H54 (cell line): ENCODE data around the gene NUDT7.

Experiments used
- DNase-seq: peaks from one replicate; pipeline ENCODE4 v3.0.0; 2011; ENCODE audit warnings: low spot score, mixed read lengths; ENCODE audit not compliant: insufficient read length
- FAIRE-seq: peaks from 3 replicates; lab custom pipeline; 2011; peaks lifted over from hg19 to GRCh38; lab: Jason Lieb, UNC
- POLR2A ChIP-seq: IDR thresholded peaks from 2 replicates; pipeline ENCODE4 v1.6.1; 2011; ENCODE audit warnings: low read depth, mild to moderate bottlenecking, low read length

NUDT7 gene

GRCh38 chr16:77777745-77778144 is 55.4 kb downstream of the NUDT7 start:
- TF ChIP-seq POLR2A: no peak
- FAIRE-seq (no peak), DNase-seq (no peak)

DNA sequence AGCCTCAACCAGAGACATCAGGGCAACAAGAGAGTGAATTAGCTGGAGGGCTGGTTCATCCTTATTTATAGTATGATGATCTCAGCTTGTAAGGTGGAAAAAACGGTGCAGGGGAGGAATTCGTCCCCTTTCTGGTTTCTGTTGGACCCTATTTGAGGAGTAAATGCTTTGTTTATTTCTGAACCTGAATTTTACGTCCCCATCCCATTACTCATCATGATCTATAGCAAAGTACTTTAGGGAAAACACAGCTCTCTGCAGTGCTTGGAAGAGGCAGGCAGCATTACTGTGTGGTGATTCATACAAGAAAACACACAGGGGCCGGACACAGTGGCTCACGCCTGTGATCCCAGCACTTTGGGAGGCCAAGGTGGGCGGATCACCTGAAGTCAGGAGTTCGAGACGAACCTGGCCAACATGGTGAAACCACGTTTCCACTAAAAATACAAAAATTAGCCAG is 58.1 kb downstream of the NUDT7 start:
- FAIRE-seq: peak; percentile 65
- no peak for TF ChIP-seq POLR2A
- DNase-seq: peak; percentile 79

- FAIRE-seq (no peak), DNase-seq (no peak)
- no peak for TF ChIP-seq POLR2A
Observed at GRCh38 chr16:77781091-77781490, 58.8 kb downstream of the NUDT7 start.

GRCh38 chr16:77782694-77783093 is 60.4 kb downstream of the NUDT7 start:
- DNase-seq: no peak
- no peak for TF ChIP-seq POLR2A
- FAIRE-seq: no peak

- no peak for FAIRE-seq
- no peak for DNase-seq
- TF ChIP-seq POLR2A: no peak
Observed at GRCh38 chr16:77784441-77785372, 62.4 kb downstream of the NUDT7 start.

DNA sequence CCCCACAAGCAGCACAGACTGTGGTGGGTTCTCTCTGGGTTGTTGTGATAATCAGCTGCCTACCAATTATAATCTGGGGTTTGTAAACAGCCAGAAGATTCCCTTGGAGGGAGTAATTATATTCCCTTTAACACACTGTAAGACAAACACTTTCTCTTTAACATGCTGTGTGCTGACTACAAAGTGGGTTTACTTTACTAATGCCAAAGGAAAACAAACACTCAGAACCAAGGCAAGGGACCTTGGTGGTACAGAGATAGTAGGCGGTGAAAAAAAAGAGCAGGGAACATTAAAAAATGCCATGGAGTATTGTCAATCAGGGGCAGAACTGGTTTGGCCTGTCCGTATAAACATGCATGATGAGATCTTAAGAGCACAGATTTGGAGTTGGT is 63.1 kb downstream of the NUDT7 start:
- DNase-seq (no peak), FAIRE-seq (no peak)
- TF ChIP-seq POLR2A: no peak

DNA sequence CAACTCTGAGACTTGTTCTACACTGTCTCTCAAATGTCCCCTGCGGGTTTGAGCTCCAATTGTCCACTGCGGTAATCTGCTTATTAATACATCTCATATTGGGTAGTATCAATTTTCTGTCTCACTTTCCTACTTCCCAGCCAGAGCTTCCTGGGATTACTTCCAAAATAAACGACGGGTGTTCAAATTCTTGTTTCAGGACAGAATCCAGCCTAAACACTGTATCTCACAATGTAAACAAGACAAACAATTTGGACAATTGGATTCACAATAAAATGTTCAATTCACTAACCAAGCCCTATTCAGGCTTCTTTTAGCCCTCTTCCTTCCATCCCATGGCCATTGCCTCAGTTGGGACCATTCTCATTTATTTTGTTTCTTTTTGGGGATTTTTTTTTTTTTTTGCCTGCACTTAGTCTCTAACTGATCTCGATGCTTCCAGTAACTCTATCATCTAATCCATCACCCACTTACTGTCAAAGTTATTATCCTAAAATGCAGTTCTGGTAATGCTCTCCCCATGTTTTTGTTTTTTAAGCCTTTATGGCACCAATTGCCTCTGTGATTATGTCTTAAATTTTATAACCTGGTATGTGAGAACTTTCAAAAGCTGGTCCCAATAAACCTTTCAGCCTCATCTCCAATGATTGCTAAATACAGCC is 64.0 kb downstream of the NUDT7 start:
- DNase-seq (no peak), FAIRE-seq (no peak)
- no peak for TF ChIP-seq POLR2A

GRCh38 chr16:77787452-77787851 is 65.1 kb downstream of the NUDT7 start:
- DNase-seq (no peak), FAIRE-seq (no peak)
- no peak for TF ChIP-seq POLR2A

DNA sequence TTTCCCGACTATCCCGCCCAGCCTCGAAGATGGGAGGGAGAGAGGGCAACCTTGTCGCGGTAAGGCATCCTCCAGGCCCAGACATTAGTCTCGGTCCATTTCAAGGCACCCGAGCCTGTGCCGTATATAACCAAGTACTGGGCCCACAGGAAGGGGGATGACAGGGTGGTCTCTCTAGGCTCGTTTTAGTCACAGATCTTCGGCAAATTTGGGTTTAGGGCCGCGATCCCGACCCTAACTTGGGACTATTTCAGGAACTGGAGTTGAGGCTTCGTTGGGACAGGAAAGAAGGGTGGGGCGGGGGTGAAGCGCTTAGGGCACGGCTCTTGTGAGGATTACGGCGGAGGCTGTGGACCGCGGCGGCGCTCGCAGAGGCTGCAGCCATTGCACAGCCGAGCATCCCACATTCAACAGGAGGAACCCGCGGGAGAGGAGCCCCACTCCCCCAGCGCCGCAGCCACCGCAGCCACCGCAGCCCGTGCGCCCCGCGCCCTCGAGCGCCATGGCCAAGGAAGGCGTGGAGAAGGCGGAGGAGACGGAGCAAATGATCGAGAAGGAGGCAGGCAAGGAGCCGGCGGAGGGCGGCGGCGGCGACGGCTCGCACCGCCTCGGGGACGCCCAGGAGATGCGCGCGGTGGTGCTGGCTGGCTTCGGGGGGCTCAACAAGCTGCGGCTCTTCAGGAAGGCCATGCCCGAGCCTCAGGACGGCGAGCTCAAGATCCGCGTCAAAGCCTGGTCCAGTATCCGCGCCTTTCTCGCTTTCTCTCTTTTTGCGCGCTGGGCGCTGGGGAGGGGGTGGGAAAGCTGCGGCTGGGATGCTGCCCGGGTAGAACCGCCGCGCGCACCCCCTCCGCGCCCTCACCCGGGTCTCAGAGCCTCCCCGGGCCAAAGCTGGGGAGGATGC is 66.1 kb downstream of the NUDT7 start, which contains the start of gene VAT1L:
Gene VAT1L, plus strand, starts transcription at position 384 of the 904 bp plus-strand sequence. Its CDS starts 119 bp downstream, at position 503.
- TF ChIP-seq POLR2A: no peak
- DNase-seq (peak; percentile 26), FAIRE-seq (no peak)

- FAIRE-seq (no peak), DNase-seq (no peak)
- no peak for TF ChIP-seq POLR2A
Observed at GRCh38 chr16:77789085-77790008, 67.0 kb downstream of the NUDT7 start.

GRCh38 chr16:77790009-77790372 is 67.7 kb downstream of the NUDT7 start:
- DNase-seq (no peak), FAIRE-seq (no peak)
- no peak for TF ChIP-seq POLR2A

DNA sequence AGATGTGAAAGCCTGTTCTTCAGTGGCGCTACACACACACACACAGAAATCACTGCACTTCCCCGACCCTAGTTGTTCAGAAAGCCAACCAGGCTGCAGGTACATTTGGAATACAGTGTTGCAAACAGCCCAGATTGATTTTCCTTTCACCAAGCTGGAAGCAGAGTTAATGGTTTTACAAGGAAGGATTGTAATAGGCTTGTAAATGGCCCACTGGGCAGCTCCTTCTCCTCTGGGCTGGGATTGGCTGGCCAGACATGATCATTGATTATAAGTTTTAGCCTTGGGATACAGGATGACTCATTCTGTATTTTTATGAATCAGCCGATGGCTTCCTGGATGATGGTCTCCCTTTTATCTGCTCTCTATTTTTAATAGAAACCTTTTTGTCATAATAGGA is 68.6 kb downstream of the NUDT7 start:
- no peak for TF ChIP-seq POLR2A
- FAIRE-seq (no peak), DNase-seq (no peak)
